Breast epithelium (tissue), 4 donors: ENCODE results near the gene MMS19. TPM values are rescaled to one million over a fixed set of nuclear protein-coding genes. Genes with fewer than 3 reads are reported as not detected.

Experiments
- DNase-seq, 2 donors: peaks; one replicate each; pipeline ENCODE4 v3.0.0-alpha.2; 2019; ENCODE audit warnings: low spot score in 2 of 2
- H3K27ac ChIP-seq, 2 donors: fragments of 200-600 bp; sonication (generic) in 1 of 2; one replicate each; pipeline ENCODE4 v1.5.1; 2016 to 2019; ENCODE audit warnings: mild to moderate bottlenecking in 1 of 2
- H3K27me3 ChIP-seq, 2 donors: fragments of 200-600 bp; sonication (generic) in 1 of 2; one replicate each; pipeline versions ENCODE4 v1.5.1 to v1.6.0; 2017 to 2019; ENCODE audit warnings: control low read depth in 1 of 2, mild to moderate bottlenecking in 1 of 2
- H3K36me3 ChIP-seq: fragments of 200-600 bp; one replicate; pipeline ENCODE4 v1.5.1; 2019
- H3K4me1 ChIP-seq, 2 donors: fragments of 200-600 bp; sonication (generic); one replicate each; pipeline ENCODE4 v1.5.1; 2016 to 2019; ENCODE audit warnings: control low read depth in 1 of 2
- H3K4me3 ChIP-seq, 3 donors: fragments of 200-600 bp; sonication (generic); 1 replicate in 2 of 3; 2 replicates in 1 of 3; pipeline ENCODE4 v1.5.1; 2016 to 2019; ENCODE audit warnings: mild to moderate bottlenecking in 3 of 3, moderate library complexity in 2 of 3
- H3K9me3 ChIP-seq, 2 donors: fragments of 200-600 bp; sonication (generic) in 1 of 2; one replicate each; pipeline ENCODE4 v1.5.1; 2016 to 2019; ENCODE audit warnings: control low read depth in 1 of 2
- POLR2A ChIP-seq: fragments of 450-650 bp; IDR thresholded peaks from one replicate; pipeline ENCODE4 v1.6.1; 2016; ENCODE audit warnings: antibody characterized with exemption, mild to moderate bottlenecking, moderate library complexity
- POLR2AphosphoS5 ChIP-seq, 3 donors: sonication (generic); formaldehyde crosslinking; IDR thresholded peaks; one replicate each; pipeline ENCODE4 v1.6.1; 2017; ENCODE audit warnings: antibody characterized with exemption in 3 of 3
- intact Hi-C: fragments of 100-400 bp; cut with DNase I; formaldehyde crosslinking; loops from one replicate; pipeline ENCODE4 v1.15.1; 2023; ENCODE audit warnings: low total_unique reads
- total RNA-seq, 3 donors: library from RNA; depleted of rRNA; stranded (reverse); fragments of >200 nt; gene quantifications; one replicate each; pipeline ENCODE4 v1.1.0, GENCODE V29; 2016
- TF ChIP-seq, protein P1 (sequence below), 3 donors: fragments of 450-650 bp; IDR thresholded peaks; one replicate each; pipeline ENCODE4 v1.5.1; 2016 to 2017; ENCODE audit warnings: antibody characterized with exemption in 3 of 3, mild to moderate bottlenecking in 3 of 3, moderate library complexity in 3 of 3

The MMS19 gene
- total RNA-seq, 3 donors from 2014 or later = 73.0 to 109 (median 78.7) TPM

DNA sequence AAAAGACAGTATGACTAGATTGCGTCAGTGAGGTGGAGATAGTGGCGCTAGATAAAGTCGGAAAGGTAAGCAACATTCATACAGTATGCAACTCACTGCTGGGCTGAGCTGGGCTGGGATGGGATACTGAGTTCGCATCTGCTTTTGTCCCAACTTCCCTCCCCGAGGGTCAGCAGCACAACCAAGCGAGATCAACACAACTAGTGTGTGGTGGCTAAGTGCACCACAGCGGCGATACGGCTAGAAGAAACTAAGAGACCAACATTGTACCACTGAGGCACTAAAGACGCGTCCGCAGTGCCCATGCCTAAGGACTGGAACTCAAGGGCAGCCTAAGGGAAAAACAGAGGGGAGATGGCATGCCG lies 52.9 kb downstream of the MMS19 start:
- no peak for TF ChIP-seq POLR2A
- TF ChIP-seq POLR2AphosphoS5 (IDR thresholded peaks at IDR 0.05) = no peak
- TF ChIP-seq, protein P1, sequence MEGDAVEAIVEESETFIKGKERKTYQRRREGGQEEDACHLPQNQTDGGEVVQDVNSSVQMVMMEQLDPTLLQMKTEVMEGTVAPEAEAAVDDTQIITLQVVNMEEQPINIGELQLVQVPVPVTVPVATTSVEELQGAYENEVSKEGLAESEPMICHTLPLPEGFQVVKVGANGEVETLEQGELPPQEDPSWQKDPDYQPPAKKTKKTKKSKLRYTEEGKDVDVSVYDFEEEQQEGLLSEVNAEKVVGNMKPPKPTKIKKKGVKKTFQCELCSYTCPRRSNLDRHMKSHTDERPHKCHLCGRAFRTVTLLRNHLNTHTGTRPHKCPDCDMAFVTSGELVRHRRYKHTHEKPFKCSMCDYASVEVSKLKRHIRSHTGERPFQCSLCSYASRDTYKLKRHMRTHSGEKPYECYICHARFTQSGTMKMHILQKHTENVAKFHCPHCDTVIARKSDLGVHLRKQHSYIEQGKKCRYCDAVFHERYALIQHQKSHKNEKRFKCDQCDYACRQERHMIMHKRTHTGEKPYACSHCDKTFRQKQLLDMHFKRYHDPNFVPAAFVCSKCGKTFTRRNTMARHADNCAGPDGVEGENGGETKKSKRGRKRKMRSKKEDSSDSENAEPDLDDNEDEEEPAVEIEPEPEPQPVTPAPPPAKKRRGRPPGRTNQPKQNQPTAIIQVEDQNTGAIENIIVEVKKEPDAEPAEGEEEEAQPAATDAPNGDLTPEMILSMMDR (IDR thresholded peaks at IDR 0.05) = no peak
- Histone ChIP-seq H3K36me3 (no peaks in the 10 kb centered on the region), H3K27ac (peak overlapping the region; percentile 71 to 80), H3K4me3 (peak overlapping the region; percentile 85 to 93 (median 92)), H3K27me3 (no peaks in the 10 kb centered on the region), H3K4me1 (peaks cover 4 to 20% of the 10 kb centered on the region in 2 donors), H3K9me3 (no peaks in the 10 kb centered on the region)
- no peak for DNase-seq
- intact Hi-C loops = no loop called here

DNA sequence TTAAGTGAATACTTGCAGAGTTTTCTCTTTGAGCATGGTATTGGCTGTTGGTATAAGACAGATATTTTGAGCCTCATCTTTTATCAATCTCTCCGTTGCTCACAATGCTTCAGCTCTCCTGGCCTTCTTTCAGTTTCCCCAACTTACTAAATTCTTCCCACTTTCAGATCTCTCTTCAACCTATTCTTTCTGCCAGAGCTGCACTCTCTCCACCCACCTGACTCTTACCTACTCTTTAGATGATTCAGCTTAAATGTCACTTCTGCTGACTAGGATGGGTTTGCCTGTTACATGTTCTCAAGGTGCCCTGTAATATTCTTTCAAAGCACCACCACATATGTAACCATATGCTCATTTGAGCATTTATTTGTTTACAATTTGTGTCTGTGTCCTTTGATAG lies 54.0 kb downstream of the MMS19 start:
- Histone ChIP-seq H3K4me3 (no peak overlapping the region), H3K27ac (no peak overlapping the region), H3K4me1 (peaks cover 4 to 20% of the 10 kb centered on the region in 2 donors), H3K9me3 (no peaks in the 10 kb centered on the region), H3K36me3 (no peaks in the 10 kb centered on the region), H3K27me3 (no peaks in the 10 kb centered on the region)
- intact Hi-C loops = loop anchor here (5.0 kb wide), 1 partner anchor 152 kb away; the partner anchor contains the start of gene ARHGAP19
- no peak for TF ChIP-seq POLR2AphosphoS5 (IDR thresholded peaks at IDR 0.05)
- TF ChIP-seq POLR2A = no peak
- TF ChIP-seq, protein P1 (IDR thresholded peaks at IDR 0.05) = no peak
- DNase-seq = no peak

DNA sequence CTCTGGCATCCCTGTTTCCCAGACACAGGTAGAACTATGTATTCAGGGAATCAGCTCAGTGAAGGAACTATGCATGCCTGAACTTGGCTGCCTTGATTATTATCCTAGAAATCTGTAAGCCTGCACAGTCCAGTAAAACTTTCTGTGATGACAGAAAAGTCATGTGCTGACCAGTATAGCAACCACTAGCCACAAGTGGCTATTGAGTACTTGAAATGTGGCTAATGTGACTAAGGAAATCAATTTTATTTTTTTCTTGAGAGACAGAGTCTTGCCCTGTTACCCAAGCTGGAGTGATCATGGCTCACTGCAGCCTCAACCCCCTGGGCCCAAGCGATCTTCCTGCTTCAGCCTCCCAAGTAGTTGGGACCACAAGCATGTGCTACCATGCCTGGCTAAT lies 55.9 kb downstream of the MMS19 start:
- TF ChIP-seq POLR2A (no peak), POLR2AphosphoS5 (IDR thresholded peaks at IDR 0.05) (no peak)
- TF ChIP-seq, protein P1 (IDR thresholded peaks at IDR 0.05) = no peak
- H3K36me3 ChIP-seq = no peaks in the 10 kb centered on the region
- no peak overlapping the region for H3K4me3 ChIP-seq
- DNase-seq = no peak
- intact Hi-C loops = loop anchor here (5.0 kb wide), 1 partner anchor 150 kb away; the partner anchor contains the start of gene ARHGAP19
- no peak overlapping the region for H3K27ac ChIP-seq
- no peaks in the 10 kb centered on the region for H3K27me3 ChIP-seq
- no peaks in the 10 kb centered on the region for H3K9me3 ChIP-seq
- H3K4me1 ChIP-seq = peaks cover 2 to 16% of the 10 kb centered on the region in 2 donors

DNA sequence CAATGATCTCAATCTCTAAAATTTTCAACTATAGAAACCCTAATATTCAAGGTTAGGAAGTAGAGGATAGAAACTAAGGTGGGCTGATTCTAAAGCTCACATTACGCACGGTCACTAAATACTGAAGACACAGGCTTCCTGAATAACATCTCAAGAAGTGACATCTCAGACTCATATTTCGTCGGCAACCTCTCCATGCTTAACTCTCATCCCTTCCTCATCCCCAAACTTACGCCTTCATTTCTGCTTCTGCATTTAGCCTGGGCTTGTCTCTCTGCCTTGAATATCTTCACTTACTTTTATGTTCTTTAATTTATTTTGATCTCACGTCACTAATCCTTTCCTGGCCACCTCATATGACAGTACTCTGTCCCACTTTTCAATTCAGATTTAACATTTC lies 63.0 kb downstream of the MMS19 start:
- TF ChIP-seq POLR2AphosphoS5 (IDR thresholded peaks at IDR 0.05) (no peak), POLR2A (no peak)
- TF ChIP-seq, protein P1 (IDR thresholded peaks at IDR 0.05) = no peak
- DNase-seq = no peak
- Histone ChIP-seq H3K36me3 (peaks cover 8% of the 10 kb centered on the region), H3K9me3 (no peaks in the 10 kb centered on the region), H3K27ac (no peak overlapping the region), H3K4me3 (no peak overlapping the region), H3K4me1 (no peaks in the 10 kb centered on the region), H3K27me3 (no peaks in the 10 kb centered on the region)
- intact Hi-C loops = no loop called here

DNA sequence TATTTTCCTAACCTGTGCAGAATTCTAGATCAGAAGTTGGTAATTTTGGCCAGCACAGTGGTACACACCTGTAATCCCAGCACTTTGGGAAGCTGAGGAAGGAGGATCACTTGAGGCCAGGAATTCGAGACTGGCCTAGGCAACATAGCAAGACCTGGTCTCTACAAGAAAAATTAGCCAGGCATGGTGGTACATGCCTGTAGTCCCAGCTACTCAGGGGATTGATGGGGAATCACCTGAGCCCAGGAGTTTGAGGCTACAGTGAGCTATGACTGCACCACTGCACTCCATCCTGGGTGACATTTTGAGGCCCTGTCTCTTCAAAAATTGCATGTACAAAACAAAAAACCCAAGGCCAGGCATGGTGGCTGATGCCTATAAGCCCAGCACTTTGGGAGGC lies 63.7 kb downstream of the MMS19 start:
- Histone ChIP-seq H3K27ac (no peak overlapping the region), H3K4me1 (no peaks in the 10 kb centered on the region), H3K4me3 (no peak overlapping the region), H3K27me3 (no peaks in the 10 kb centered on the region), H3K36me3 (peaks cover 8% of the 10 kb centered on the region), H3K9me3 (no peaks in the 10 kb centered on the region)
- intact Hi-C loops = no loop called here
- TF ChIP-seq, protein P1 (IDR thresholded peaks at IDR 0.05) = no peak
- TF ChIP-seq POLR2A = no peak
- no peak for TF ChIP-seq POLR2AphosphoS5 (IDR thresholded peaks at IDR 0.05)
- DNase-seq = no peak
